Heart right ventricle (tissue), 16 donors: Measurements from ENCODE around the gene MORN4. TPM values are rescaled to one million over a fixed set of nuclear protein-coding genes. Genes with fewer than 3 reads are reported as not detected.
A peak's percentile ranks its signal among the peaks of the same experiment; 100 is the strongest.

ENCODE experiments used
- ATAC-seq, 8 donors: fragments of 200-7000 bp; cut with Tn5 transposase; one replicate each; pipeline ENCODE4 v1.9.1; 2020; ENCODE audit warnings: mild to moderate bottlenecking in 8 of 8, moderate library complexity in 8 of 8, moderate number of reproducible peaks in 1 of 8
- DNase-seq, 2 donors: peaks; one replicate each; pipeline ENCODE4 v3.0.0-alpha.2; 2020
- H3K27ac ChIP-seq, 10 donors: fragments of 200-600 bp; sonication (generic) in 2 of 10; one replicate each; pipeline versions ENCODE4 v1.5.0 to v1.8.0; 2020 to 2022; ENCODE audit warnings: mild to moderate bottlenecking in 3 of 10
- H3K27me3 ChIP-seq, 7 donors: fragments of 200-600 bp; one replicate each; pipeline ENCODE4 v1.8.0; 2021 to 2022; ENCODE audit warnings: mild to moderate bottlenecking in 2 of 7
- H3K36me3 ChIP-seq, 9 donors: fragments of 200-600 bp; sonication (generic) in 1 of 9; one replicate each; pipeline versions ENCODE4 v1.5.0 to v1.8.0; 2020 to 2022; ENCODE audit warnings: mild to moderate bottlenecking in 2 of 9
- H3K4me1 ChIP-seq, 9 donors: fragments of 200-600 bp; sonication (generic) in 1 of 9; one replicate each; pipeline versions ENCODE4 v1.5.0 to v1.8.0; 2020 to 2022; ENCODE audit warnings: mild to moderate bottlenecking in 4 of 9
- H3K4me3 ChIP-seq, 10 donors: fragments of 200-600 bp; sonication (generic) in 2 of 10; one replicate each; pipeline versions ENCODE4 v1.5.0 to v1.8.0; 2020 to 2022; ENCODE audit warnings: mild to moderate bottlenecking in 7 of 10, moderate library complexity in 2 of 10
- H3K9me3 ChIP-seq, 11 donors: fragments of 200-600 bp in 10 of 11; sonication (generic) in 2 of 11; one replicate each; pipeline versions ENCODE4 v1.5.0 to v1.8.0; 2013 to 2022; ENCODE audit warnings: mild to moderate bottlenecking in 2 of 11, control low read depth in 1 of 11, moderate library complexity in 1 of 11
- WGBS, 2 donors: extraction: QIAGEN DNeasy Blood & Tissue Kit; methylation state at CpG; one replicate each; pipeline ENCODE4 v1.1.7; 2013; ENCODE audit warnings: inconsistent platforms in 1 of 2; 5-methylcytosine and 5-hydroxymethylcytosine counted together
- intact Hi-C, 10 donors: fragments of 100-400 bp; cut with DNase I; formaldehyde crosslinking; loops; one replicate each; pipeline versions ENCODE4 v1.11.1 to v1.14.2; 2022
- polyA plus RNA-seq, 2 donors: library from polyadenylated mRNA; stranded (reverse); fragments of 200-250 nt; gene quantifications; one replicate each; pipeline ENCODE4 v1.2.3, GENCODE V29; 2013
- total RNA-seq, 10 donors: library from RNA; stranded (reverse); fragmentation: NEBNext Ultra II Directional in 3 of 10; extraction: Animal tissue kit (Norgen Biotek cat#: 25700) in 3 of 10; gene quantifications; one replicate each; pipeline versions ENCODE4 v1.2.1 to v1.2.4, GENCODE V29; 2021 to 2023
- TF ChIP-seq, protein P1 (sequence below), 9 donors: fragments of 200-600 bp; sonication (generic) in 2 of 9; IDR thresholded peaks; one replicate each; pipeline versions ENCODE4 v1.5.0 to v1.8.0; 2021 to 2022; ENCODE audit warnings: antibody characterized with exemption in 9 of 9, mild to moderate bottlenecking in 5 of 9, moderate library complexity in 1 of 9
- donor health status: Arrhythmogenic right ventricular cardiomyopathy.
- donor health status: ischemic (EF 13 %, LVEDD 7.1; RV severe dilation, severe dysfunction).
- donor health status: healthy with polysubstance abuse.
- donor health status: DM: no; HTN: yes; CAD: no.
- donor health status: DM: no; HTN: no; CAD: no.
- donor health status: ischemic (EF 25% LVEDD 6.9; RV normal size, moderate dysfunction).
- donor health status: ischemic (EF 25% LVEDD 5.7; RV mildly dilated, moderate dysfunction).
- donor health status: healthy.
- donor health status: DM: yes; HTN: yes; CAD: no.
- donor health status: Ischemic cardiomyopathy.
- donor health status: ischemic (EF 35%, LVEDD 5.7; RV mildly dilated, moderate dysfunction).
- donor health status: nonischemic (EF 11% LVEDD 7.7; RV severe dilation, severe dysfunction).
- donor health status: DM: yes; HTN: yes; CAD: no.
- donor health status: PGD.
- donor health status: ischemic (EF 29% LVEDD 5.4; RV normal size, mild dysfunction).
- donor health status: nonischemic (EF 23%, LVEDD 6.1; RV moderate dilation, normal function).

Gene MORN4
- total and polyA plus RNA-seq, 12 donors: 4.4 to 17.6 (median 13.3) TPM

DNA sequence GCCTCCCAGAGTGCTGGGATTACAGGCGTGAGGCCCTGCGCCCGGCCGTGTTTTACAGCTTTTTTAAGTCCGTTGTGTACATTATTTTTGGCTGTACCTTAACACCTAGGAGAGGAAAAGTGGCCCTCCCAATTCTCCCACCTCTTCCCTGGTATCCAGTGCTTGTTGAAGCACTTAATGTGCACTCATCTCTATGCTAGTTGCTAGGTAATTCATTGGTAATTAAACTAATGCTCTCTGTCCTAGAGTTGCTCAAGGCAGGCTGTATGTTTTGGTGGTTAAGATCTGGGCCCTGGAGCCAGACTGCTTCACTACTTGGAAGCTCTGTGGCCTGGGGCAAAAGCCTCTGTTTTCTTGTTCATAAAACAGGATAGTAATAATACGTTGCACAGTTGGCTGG, 34.2 kb upstream of the MORN4 start:
- no peaks in the 10 kb centered on the region for H3K9me3 ChIP-seq
- TF ChIP-seq, protein P1, sequence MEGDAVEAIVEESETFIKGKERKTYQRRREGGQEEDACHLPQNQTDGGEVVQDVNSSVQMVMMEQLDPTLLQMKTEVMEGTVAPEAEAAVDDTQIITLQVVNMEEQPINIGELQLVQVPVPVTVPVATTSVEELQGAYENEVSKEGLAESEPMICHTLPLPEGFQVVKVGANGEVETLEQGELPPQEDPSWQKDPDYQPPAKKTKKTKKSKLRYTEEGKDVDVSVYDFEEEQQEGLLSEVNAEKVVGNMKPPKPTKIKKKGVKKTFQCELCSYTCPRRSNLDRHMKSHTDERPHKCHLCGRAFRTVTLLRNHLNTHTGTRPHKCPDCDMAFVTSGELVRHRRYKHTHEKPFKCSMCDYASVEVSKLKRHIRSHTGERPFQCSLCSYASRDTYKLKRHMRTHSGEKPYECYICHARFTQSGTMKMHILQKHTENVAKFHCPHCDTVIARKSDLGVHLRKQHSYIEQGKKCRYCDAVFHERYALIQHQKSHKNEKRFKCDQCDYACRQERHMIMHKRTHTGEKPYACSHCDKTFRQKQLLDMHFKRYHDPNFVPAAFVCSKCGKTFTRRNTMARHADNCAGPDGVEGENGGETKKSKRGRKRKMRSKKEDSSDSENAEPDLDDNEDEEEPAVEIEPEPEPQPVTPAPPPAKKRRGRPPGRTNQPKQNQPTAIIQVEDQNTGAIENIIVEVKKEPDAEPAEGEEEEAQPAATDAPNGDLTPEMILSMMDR (IDR thresholded peaks at IDR 0.05): no peak
- no peak overlapping the region for H3K4me3 ChIP-seq
- ATAC-seq (no peak), DNase-seq (no peak)
- WGBS, 2 donors: 87% methylated on average over 6 of the region's 6 CpGs
- no peak overlapping the region for H3K27ac ChIP-seq
- H3K27me3 ChIP-seq: no peaks in the 10 kb centered on the region
- intact Hi-C loops: no loop called here
- H3K36me3 ChIP-seq: peaks cover 0 to 99% (median 29%) of the 10 kb centered on the region in 9 donors
- H3K4me1 ChIP-seq: peaks cover 0 to 4% (median 0%) of the 10 kb centered on the region in 9 donors

DNA sequence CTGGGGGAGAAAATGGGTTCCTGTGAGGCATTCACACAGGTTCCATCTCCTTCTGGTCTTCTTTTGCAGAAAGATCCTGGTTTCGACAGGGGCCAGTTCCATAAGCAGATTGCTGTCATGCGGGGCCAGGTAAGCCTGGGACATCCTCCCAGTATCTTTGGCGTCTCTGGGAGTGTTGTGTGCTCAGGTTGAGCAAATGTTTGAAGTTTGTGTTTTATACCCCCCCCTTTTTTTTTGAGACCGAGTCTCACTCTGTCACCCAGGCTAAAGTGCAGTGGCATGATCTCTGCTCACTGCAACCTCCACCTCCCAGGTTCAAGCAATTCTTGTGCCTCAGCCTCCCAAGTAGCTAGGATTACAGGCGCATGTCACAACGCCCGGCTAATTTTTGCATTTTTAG, 33.7 kb upstream of the MORN4 start:
- DNase-seq: no peak
- Histone ChIP-seq H3K9me3 (no peaks in the 10 kb centered on the region), H3K27me3 (no peaks in the 10 kb centered on the region), H3K4me1 (peaks cover 0 to 4% (median 0%) of the 10 kb centered on the region in 9 donors), H3K27ac (no peak overlapping the region), H3K4me3 (no peak overlapping the region), H3K36me3 (peaks cover 0 to 100% (median 29%) of the 10 kb centered on the region in 9 donors)
- TF ChIP-seq, protein P1 (IDR thresholded peaks at IDR 0.05): no peak
- WGBS, 2 donors: 94 to 98% methylated on average over 7 of the region's 7 CpGs
- no peak for ATAC-seq
- intact Hi-C loops: no loop called here

DNA sequence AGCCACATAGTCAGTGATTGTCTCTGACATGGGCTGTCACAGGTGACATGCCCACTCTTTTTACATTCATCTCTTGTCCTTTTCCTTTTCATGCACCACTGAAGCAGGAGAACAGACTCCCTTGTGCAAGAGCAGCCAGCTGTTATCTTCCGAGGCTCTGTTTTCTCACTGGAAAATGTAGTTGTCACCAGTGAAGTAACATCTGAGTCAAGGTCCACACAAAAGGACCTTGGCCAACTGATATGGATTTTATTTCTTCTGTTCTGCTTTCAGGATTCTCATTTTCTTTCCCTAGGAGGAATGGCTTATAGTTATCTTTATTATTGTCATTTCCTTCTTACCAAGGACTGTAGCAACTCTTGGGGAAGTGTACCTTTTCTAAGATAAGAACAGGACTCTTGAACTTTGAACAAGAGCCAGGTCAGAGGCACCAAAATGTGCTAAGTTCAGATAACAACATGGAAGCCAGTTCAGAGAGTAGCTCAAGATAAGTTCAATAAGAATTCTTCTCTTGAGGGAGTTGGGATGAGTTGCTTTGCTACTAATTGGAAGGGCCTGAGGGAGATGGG, 31.1 kb upstream of the MORN4 start:
- no peaks in the 10 kb centered on the region for H3K27me3 ChIP-seq
- no peak for ATAC-seq
- TF ChIP-seq, protein P1 (IDR thresholded peaks at IDR 0.05): no peak
- H3K4me1 ChIP-seq: peaks cover 0 to 4% (median 0%) of the 10 kb centered on the region in 9 donors
- H3K36me3 ChIP-seq: peaks cover 0 to 84% (median 23%) of the 10 kb centered on the region in 9 donors
- intact Hi-C loops: no loop called here
- no peak overlapping the region for H3K4me3 ChIP-seq
- no peak for DNase-seq
- 67 to 77% methylated on average over 1 of the region's 1 CpG for WGBS, 2 donors
- no peak overlapping the region for H3K27ac ChIP-seq
- H3K9me3 ChIP-seq: no peaks in the 10 kb centered on the region

DNA sequence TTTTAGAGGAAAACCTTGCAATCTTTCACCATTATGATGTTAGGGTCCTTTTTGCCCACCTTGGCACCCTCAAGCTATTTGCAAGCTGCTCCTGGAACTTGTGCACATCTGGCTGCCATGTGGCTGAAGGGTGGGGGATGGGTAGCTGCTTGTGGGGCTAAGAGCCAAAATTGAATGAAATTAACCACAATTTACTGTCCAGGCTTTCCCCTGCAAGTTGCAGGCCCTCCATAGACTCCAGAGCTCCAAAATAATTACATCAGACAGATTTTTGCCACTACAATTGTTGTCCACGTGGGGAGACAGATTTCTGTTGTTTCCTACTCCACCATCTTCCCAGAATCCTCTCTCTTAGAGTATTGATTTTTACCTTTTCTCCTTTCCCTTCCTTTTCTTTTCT, 26.3 kb upstream of the MORN4 start:
- Histone ChIP-seq H3K4me1 (peaks cover 0 to 4% (median 0%) of the 10 kb centered on the region in 9 donors), H3K4me3 (no peak overlapping the region), H3K27ac (no peak overlapping the region), H3K36me3 (peaks cover 0 to 85% (median 16%) of the 10 kb centered on the region in 9 donors), H3K9me3 (no peaks in the 10 kb centered on the region), H3K27me3 (no peaks in the 10 kb centered on the region)
- DNase-seq (no peak), ATAC-seq (peak in 1 of 8 donors; percentile 24)
- TF ChIP-seq, protein P1 (IDR thresholded peaks at IDR 0.05): no peak
- intact Hi-C loops: no loop called here
- 53 to 60% methylated on average over 1 of the region's 1 CpG for WGBS, 2 donors
